Neural progenitor cell (in vitro differentiated cells): ENCODE measurements around the gene ZNF627. TPM values are rescaled to one million over a fixed set of nuclear protein-coding genes. Genes with fewer than 3 reads are reported as not detected.
"Not testable (repeated sequence)": the region's sequence is repeated elsewhere in the genome, so short reads cannot be mapped to it uniquely, and the experiment has no call there.

ENCODE experiments used
- DNase-seq: peaks from one replicate; pipeline ENCODE4 v3.0.0-alpha.2; 2016; ENCODE audit warnings: low spot score
- H2AFZ ChIP-seq: fragments of 200-600 bp; sonication (generic); replicated peaks from 2 replicates; pipeline ENCODE4 v1.6.1; 2016; ENCODE audit warnings: antibody characterized with exemption
- H3F3A ChIP-seq: fragments of 200-600 bp; sonication (generic); 2 replicates; pipeline ENCODE4 v1.6.1; 2016; ENCODE audit warnings: antibody characterized with exemption, low read depth
- H3K27ac ChIP-seq: fragments of 200-600 bp; sonication (generic); 2 replicates; pipeline ENCODE4 v1.5.1; 2016; ENCODE audit warnings: mild to moderate bottlenecking
- H3K27me3 ChIP-seq: fragments of 200-600 bp; sonication (generic); 2 replicates; pipeline ENCODE4 v1.6.1; 2016; ENCODE audit warnings: mild to moderate bottlenecking, moderate library complexity
- H3K36me3 ChIP-seq: fragments of 200-600 bp; sonication (generic); 2 replicates; pipeline ENCODE4 v1.5.1; 2016
- H3K4me1 ChIP-seq: fragments of 200-600 bp; sonication (generic); 2 replicates; pipeline ENCODE4 v1.6.1; 2016; ENCODE audit warnings: mixed run types
- H3K4me2 ChIP-seq: fragments of 200-600 bp; sonication (generic); 2 replicates; pipeline ENCODE4 v1.6.1; 2016
- H3K4me3 ChIP-seq: fragments of 200-600 bp; sonication (generic); 2 replicates; pipeline ENCODE4 v1.5.1; 2016
- H3K79me2 ChIP-seq: fragments of 200-600 bp; sonication (generic); 2 replicates; pipeline ENCODE4 v1.6.1; 2016; ENCODE audit warnings: low read depth
- H3K9ac ChIP-seq: fragments of 200-600 bp; sonication (generic); 2 replicates; pipeline ENCODE4 v1.6.1; 2016
- H3K9me3 ChIP-seq: fragments of 200-600 bp; sonication (generic); 2 replicates; pipeline ENCODE4 v1.5.1; 2016; ENCODE audit warnings: low read depth
- H4K20me1 ChIP-seq: fragments of 200-600 bp; sonication (generic); 2 replicates; pipeline ENCODE4 v1.6.1; 2016; ENCODE audit warnings: low read depth
- H3K27ac Mint-ChIP-seq: 3 replicates; pipeline ENCODE4 v1.8.0; 2021; ENCODE audit warnings: mixed read lengths
- H3K27me3 Mint-ChIP-seq: 2 replicates; pipeline ENCODE4 v1.8.0; 2022; ENCODE audit warnings: low read depth, mild to moderate bottlenecking, inconsistent platforms, moderate library complexity, mixed read lengths; ENCODE audit not compliant: insufficient read depth
- H3K36me3 Mint-ChIP-seq: 3 replicates; pipeline ENCODE4 v1.8.0; 2021; ENCODE audit warnings: mixed read lengths
- H3K4me1 Mint-ChIP-seq: 3 replicates; pipeline ENCODE4 v1.8.0; 2021; ENCODE audit warnings: mixed read lengths
- H3K4me3 Mint-ChIP-seq: 3 replicates; pipeline ENCODE4 v1.8.0; 2021; ENCODE audit warnings: mild to moderate bottlenecking, moderate library complexity, mixed read lengths
- H3K9me3 Mint-ChIP-seq: 3 replicates; pipeline ENCODE4 v1.8.0; 2020; ENCODE audit warnings: mixed read lengths
- CTCF ChIP-seq: fragments of 200-600 bp; sonication (generic); IDR thresholded peaks from 2 replicates; pipeline ENCODE4 v1.5.1; 2017; ENCODE audit warnings: antibody characterized with exemption, mild to moderate bottlenecking
- EZH2 ChIP-seq: fragments of 200-600 bp; sonication (generic); IDR thresholded peaks from 2 replicates; pipeline ENCODE4 v1.6.1; 2017; ENCODE audit warnings: antibody characterized with exemption, mild to moderate bottlenecking, moderate library complexity
- EZH2phosphoT487 ChIP-seq: fragments of 200-600 bp; sonication (generic); IDR thresholded peaks from 2 replicates; pipeline ENCODE4 v1.6.1; 2017; ENCODE audit warnings: antibody characterized with exemption
- total RNA-seq: library from RNA; depleted of rRNA; stranded (reverse); fragments of >200 nt; gene quantifications from 2 replicates; pipeline ENCODE4 v1.2.3, GENCODE V29; 2015; ENCODE audit warnings: low replicate concordance

ZNF627 gene
- total RNA-seq, 1 donor from 2014 or later: 38.5 TPM

- peak overlapping the region; percentile 88 for H3K4me3 ChIP-seq
- peaks cover 19% of the 10 kb centered on the region for H3K36me3 ChIP-seq
- peak overlapping the region; percentile 88 for H3K4me2 ChIP-seq
- H3K9me3 ChIP-seq: no peaks in the 10 kb centered on the region
- H3K79me2 ChIP-seq: peaks cover 62% of the 10 kb centered on the region
- peaks cover 6% of the 10 kb centered on the region for H4K20me1 ChIP-seq
- no peak for DNase-seq
- no peaks in the 10 kb centered on the region for H3K27me3 ChIP-seq
- peaks cover 5% of the 10 kb centered on the region for H3K27me3 Mint-ChIP-seq
- H3K27ac Mint-ChIP-seq: no peak overlapping the region
- H3K9me3 Mint-ChIP-seq: peaks cover 53% of the 10 kb centered on the region
- peak overlapping the region; percentile 98 for H3K4me3 Mint-ChIP-seq
- TF ChIP-seq EZH2phosphoT487 (no peak), EZH2 (no peak)
- peaks cover 49% of the 10 kb centered on the region for H3K36me3 Mint-ChIP-seq
- H3K4me1 Mint-ChIP-seq: peaks cover 9% of the 10 kb centered on the region
- H3K9ac ChIP-seq: no peak overlapping the region
- H2AFZ ChIP-seq: no peak overlapping the region
- H3K4me1 ChIP-seq: peaks cover 8% of the 10 kb centered on the region
- H3F3A ChIP-seq: no peaks in the 10 kb centered on the region
- no peak overlapping the region for H3K27ac ChIP-seq
These were observed 1.5 kb downstream of the ZNF627 start for GRCh38 chr19:11598746-11599145.

- H3K27ac ChIP-seq, DNase-seq, H3K27me3 Mint-ChIP-seq, H3K27ac Mint-ChIP-seq, H3K9ac ChIP-seq, H3F3A ChIP-seq, H3K4me1 Mint-ChIP-seq, H3K4me3 ChIP-seq, H3K9me3 ChIP-seq, H3K4me2 ChIP-seq, H4K20me1 ChIP-seq, H3K4me1 ChIP-seq, H2AFZ ChIP-seq, H3K27me3 ChIP-seq: not testable (repeated sequence)
- H3K4me3 Mint-ChIP-seq: peak overlapping the region; percentile 98
- H3K79me2 ChIP-seq: peaks cover 72% of the 10 kb centered on the region
- peaks cover 26% of the 10 kb centered on the region for H3K36me3 ChIP-seq
- H3K9me3 Mint-ChIP-seq: peaks cover 62% of the 10 kb centered on the region
- peaks cover 58% of the 10 kb centered on the region for H3K36me3 Mint-ChIP-seq
These were observed 2.4 kb downstream of the ZNF627 start for GRCh38 chr19:11599704-11600103.

- Mint-ChIP-seq H3K4me1 (no peaks in the 10 kb centered on the region), H3K27me3 (peaks cover 20% of the 10 kb centered on the region), H3K4me3 (no peak overlapping the region), H3K27ac (no peak overlapping the region), H3K9me3 (peaks cover 89% of the 10 kb centered on the region), H3K36me3 (peaks cover 82% of the 10 kb centered on the region)
- no peaks in the 10 kb centered on the region for H3K4me1 ChIP-seq
- no peak overlapping the region for H3K9ac ChIP-seq
- H3K36me3 ChIP-seq: peaks cover 22% of the 10 kb centered on the region
- H3K9me3 ChIP-seq: no peaks in the 10 kb centered on the region
- H3K4me3 ChIP-seq: no peak overlapping the region
- peaks cover 98% of the 10 kb centered on the region for H3K79me2 ChIP-seq
- H4K20me1 ChIP-seq: no peaks in the 10 kb centered on the region
- H2AFZ ChIP-seq: no peak overlapping the region
- no peak overlapping the region for H3K27ac ChIP-seq
- no peak for TF ChIP-seq EZH2
- no peak for TF ChIP-seq EZH2phosphoT487
- TF ChIP-seq CTCF: no peak
- DNase-seq: no peak
- no peak overlapping the region for H3K4me2 ChIP-seq
- H3F3A ChIP-seq: no peaks in the 10 kb centered on the region
- H3K27me3 ChIP-seq: no peaks in the 10 kb centered on the region
These were observed 9.2 kb downstream of the ZNF627 start for GRCh38 chr19:11606484-11606883.

- Histone ChIP-seq H3K9ac (no peak overlapping the region), H3K9me3 (peaks cover 11% of the 10 kb centered on the region), H3K27me3 (no peaks in the 10 kb centered on the region), H3K79me2 (peaks cover 72% of the 10 kb centered on the region), H3K4me1 (no peaks in the 10 kb centered on the region), H3K27ac (no peak overlapping the region), H3F3A (peaks cover 6% of the 10 kb centered on the region), H4K20me1 (no peaks in the 10 kb centered on the region), H3K36me3 (peaks cover 32% of the 10 kb centered on the region), H2AFZ (no peak overlapping the region), H3K4me3 (no peak overlapping the region), H3K4me2 (no peak overlapping the region)
- H3K27me3 Mint-ChIP-seq: peaks cover 12% of the 10 kb centered on the region
- no peak overlapping the region for H3K27ac Mint-ChIP-seq
- no peak overlapping the region for H3K4me3 Mint-ChIP-seq
- H3K36me3 Mint-ChIP-seq: peaks cover 72% of the 10 kb centered on the region
- no peak for DNase-seq
- H3K4me1 Mint-ChIP-seq: no peaks in the 10 kb centered on the region
- TF ChIP-seq EZH2: no peak
- no peak for TF ChIP-seq EZH2phosphoT487
- no peak for TF ChIP-seq CTCF
- peaks cover 82% of the 10 kb centered on the region for H3K9me3 Mint-ChIP-seq
These were observed 14.4 kb downstream of the ZNF627 start for GRCh38 chr19:11611730-11612129.
